Measurements from ENCODE around the gene RCVRN. TPM values are rescaled to one million over a fixed set of nuclear protein-coding genes. Genes with fewer than 3 reads are reported as not detected.

RCVRN gene
- total RNA-seq, 1 experiment from 2014 or later, result not detected

- H4K20me1 ChIP-seq (ENCODE audit: insufficient read depth, low read depth, low read length), result no peaks in the 10 kb centered on the region
- DNase-seq, result no peak
- H3K9ac ChIP-seq (ENCODE audit: low read length), result no peak overlapping the region
- H3K79me2 ChIP-seq (ENCODE audit: low read length), result no peaks in the 10 kb centered on the region
- no peak overlapping the region for H3K4me3 ChIP-seq (ENCODE audit: low read length)
- H3K4me1 ChIP-seq (ENCODE audit: low read length), result no peaks in the 10 kb centered on the region
- no peaks in the 10 kb centered on the region for H3K9me2 ChIP-seq (replicated peaks; ENCODE audit: insufficient read depth, low read length)
- no peaks in the 10 kb centered on the region for H3K27me3 ChIP-seq (ENCODE audit: low read length)
- H3K4me2 ChIP-seq (ENCODE audit: low read depth, low read length, poor library complexity, severe bottlenecking), result no peak overlapping the region
- H2AFZ ChIP-seq (ENCODE audit: low read length), result no peak overlapping the region
- H3K9me3 ChIP-seq (ENCODE audit: low read length), result 0 out of 2 replicates have a peak, but pooled peaks cover 4% of the 10 kb centered on the region
- H3K27ac ChIP-seq (ENCODE audit: low read length), result no peak overlapping the region
- H3K36me3 ChIP-seq (ENCODE audit: insufficient read depth, low read length), result no peaks in the 10 kb centered on the region
Measured at GRCh38 chr17:9854255-9854654, 50.8 kb downstream of the RCVRN start.

GRCh38 chr17:9850151-9850550 lies 54.9 kb downstream of the RCVRN start:
- Histone ChIP-seq H3K27me3 (ENCODE audit: low read length) (no peaks in the 10 kb centered on the region), H3K9me2 (replicated peaks; ENCODE audit: insufficient read depth, low read length) (no peaks in the 10 kb centered on the region), H3K79me2 (ENCODE audit: low read length) (no peaks in the 10 kb centered on the region), H3K36me3 (ENCODE audit: insufficient read depth, low read length) (no peaks in the 10 kb centered on the region), H3K4me2 (ENCODE audit: low read depth, low read length, poor library complexity, severe bottlenecking) (no peak overlapping the region), H3K9ac (ENCODE audit: low read length) (no peak overlapping the region), H3K4me1 (ENCODE audit: low read length) (no peaks in the 10 kb centered on the region), H4K20me1 (ENCODE audit: insufficient read depth, low read depth, low read length) (no peaks in the 10 kb centered on the region), H3K27ac (ENCODE audit: low read length) (no peak overlapping the region), H3K9me3 (ENCODE audit: low read length) (no peaks in the 10 kb centered on the region), H3K4me3 (ENCODE audit: low read length) (no peak overlapping the region), H2AFZ (ENCODE audit: low read length) (no peak overlapping the region)
- no peak for DNase-seq

Other genes starting within 250 kb of the RCVRN start
- gene DHRS7C, start 113.7 kb downstream of the RCVRN start, total RNA-seq (2014; rRNA removed; shearing (Covaris generic); ENCODE audit: low replicate concordance), result not detected in 2 replicates
- not detected in 2 replicates for gene GSG1L2, start 83.2 kb downstream of the RCVRN start, total RNA-seq (2014; rRNA removed; shearing (Covaris generic); ENCODE audit: low replicate concordance)
- gene GLP2R, start 79.3 kb downstream of the RCVRN start, total RNA-seq (2014; rRNA removed; shearing (Covaris generic); ENCODE audit: low replicate concordance), result not detected in 2 replicates